GM18505 (cell line): ENCODE data around the gene IFITM1.
"Not testable (repeated sequence)": the region's sequence is repeated elsewhere in the genome, so short reads cannot be mapped to it uniquely, and the experiment has no call there.

ENCODE experiments used
- ATAC-seq: cut with Tn5 transposase; IDR thresholded peaks from one replicate; pipeline ENCODE4 v1.9.1; 2021; ENCODE audit not compliant: unreplicated experiment
- POLR2A ChIP-seq: IDR thresholded peaks from 4 replicates; pipeline ENCODE4 v1.6.1; 2011; ENCODE audit warnings: borderline replicate concordance; ENCODE audit not compliant: insufficient read depth, insufficient read length; ENCODE audit errors: extremely low read depth

Gene IFITM1

GRCh38 chr11:342328-342727, 28.5 kb downstream of the IFITM1 start:
- no peak for ATAC-seq
- TF ChIP-seq POLR2A, result no peak

DNA sequence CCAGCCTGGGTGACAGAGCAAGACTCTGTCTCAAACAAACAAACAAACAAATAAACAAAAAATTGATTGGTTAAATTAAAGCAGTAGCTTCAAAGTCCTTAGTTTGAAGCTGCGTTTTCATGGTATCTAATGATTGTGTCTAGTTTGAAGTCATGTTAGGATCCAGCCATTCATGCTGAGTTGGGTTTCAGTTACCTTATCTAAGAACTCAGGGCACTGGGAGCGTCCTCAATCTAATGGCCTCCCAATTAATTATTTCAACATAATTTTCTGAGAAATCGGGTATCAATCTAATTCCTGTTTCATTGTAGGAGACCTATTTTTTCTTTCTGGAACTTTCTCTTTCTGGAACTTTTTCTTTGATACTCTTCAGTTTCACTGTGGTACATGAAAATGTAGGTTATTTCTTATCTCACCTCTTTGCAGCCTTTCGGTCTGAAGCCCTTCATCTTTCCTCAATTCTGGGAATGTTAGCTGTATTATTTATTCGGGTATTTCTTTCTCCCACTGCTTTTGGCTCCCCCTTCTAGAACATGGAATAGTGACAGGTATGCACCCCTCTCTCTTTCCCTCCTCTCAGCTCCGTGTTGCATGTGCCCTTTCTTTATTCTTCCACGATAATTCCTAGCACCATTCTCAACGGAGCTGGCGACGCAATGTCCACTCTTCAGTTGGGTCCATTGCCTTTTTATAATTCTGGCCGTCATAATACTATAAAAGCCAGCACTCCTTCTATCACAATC, 31.2 kb downstream of the IFITM1 start:
- ATAC-seq, result no peak
- no peak for TF ChIP-seq POLR2A

GRCh38 chr11:346529-346928, 32.7 kb downstream of the IFITM1 start:
- no peak for ATAC-seq
- no peak for TF ChIP-seq POLR2A

GRCh38 chr11:349270-349954, 35.6 kb downstream of the IFITM1 start:
- ATAC-seq, result not testable (repeated sequence)

DNA sequence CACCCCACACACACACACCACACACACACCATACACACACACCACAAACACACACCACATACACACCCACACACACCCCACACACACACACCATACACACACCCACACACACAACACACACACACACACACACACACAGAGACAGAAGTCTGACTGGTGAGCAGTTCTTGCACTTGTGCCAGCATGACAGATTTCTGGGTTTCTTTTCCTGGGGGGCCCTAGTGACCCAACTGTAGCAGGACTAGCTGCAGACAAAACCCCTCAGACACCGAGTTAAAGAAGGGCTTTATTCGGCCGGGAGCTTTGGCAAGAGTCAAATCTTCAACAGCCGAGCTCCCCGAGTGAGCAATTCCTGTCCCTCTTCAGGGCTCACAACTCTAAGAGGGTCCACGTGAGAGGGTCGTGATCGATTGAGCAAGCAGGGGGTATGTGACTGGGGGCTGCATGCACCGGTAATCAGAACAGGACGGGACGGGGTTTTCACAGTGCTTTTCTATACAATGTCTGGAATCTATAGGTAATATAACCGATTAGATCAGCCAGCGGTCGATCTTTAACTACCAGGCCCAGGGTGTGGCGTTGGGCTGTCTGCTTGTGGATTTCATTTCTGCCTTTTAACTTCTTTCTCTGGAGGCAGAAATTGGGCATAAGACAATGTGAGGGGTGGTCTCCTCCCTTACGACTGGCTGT, 36.3 kb downstream of the IFITM1 start:
- ATAC-seq, result not testable (repeated sequence)

DNA sequence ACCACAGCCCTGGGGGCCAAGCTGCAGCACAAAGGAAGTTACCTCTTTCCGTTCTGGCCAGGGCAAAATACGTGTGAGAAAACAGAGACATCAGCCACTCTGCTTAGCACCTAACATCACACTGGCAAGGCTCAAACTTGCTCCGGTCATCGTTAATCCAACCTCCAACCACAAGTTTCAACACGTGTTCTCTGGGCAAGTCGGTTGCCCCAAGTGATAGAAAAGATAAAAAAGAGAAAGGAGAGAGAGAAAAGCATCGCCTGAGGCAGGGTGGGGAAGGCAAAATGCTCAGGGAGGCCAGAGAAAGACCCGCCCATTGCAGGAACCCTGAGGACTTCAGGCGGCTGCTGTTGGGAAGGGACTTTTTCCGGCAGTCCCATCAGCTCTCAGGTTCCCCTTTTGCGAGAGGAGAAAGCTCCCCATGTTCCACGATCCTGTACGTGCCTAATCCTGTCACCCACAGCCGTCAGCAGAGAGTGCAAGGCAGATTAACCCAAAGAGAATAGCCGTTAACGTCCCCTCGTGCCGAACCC, 36.9 kb downstream of the IFITM1 start:
- no peak for ATAC-seq

DNA sequence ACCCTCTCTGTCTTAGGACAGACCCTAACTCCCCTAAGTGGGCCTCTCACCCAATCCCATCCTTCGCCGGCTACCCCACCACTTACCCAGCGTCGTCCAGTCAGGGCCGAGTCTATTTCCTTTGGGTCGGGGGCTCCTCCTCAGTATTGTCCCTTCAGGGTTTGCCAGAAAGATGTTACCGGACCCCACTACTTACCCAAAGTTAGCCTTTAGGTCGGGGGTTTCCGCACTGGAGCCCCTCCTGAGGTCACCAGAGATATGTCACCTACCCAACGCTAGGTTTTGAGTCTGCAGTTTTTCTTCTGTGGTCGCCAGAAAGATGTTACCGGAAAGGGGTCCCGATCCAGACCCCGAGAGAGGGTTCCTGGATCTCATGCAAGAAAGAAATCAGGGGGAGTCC, 37.6 kb downstream of the IFITM1 start:
- ATAC-seq, result no peak
- TF ChIP-seq POLR2A, result no peak

More for the DNA sequence above, 36.9 kb downstream of the IFITM1 start:
- peak; percentile 47 for TF ChIP-seq POLR2A

- TF ChIP-seq POLR2A, result no peak
- no peak for ATAC-seq
These were observed 38.7 kb downstream of the IFITM1 start for GRCh38 chr11:352456-353031.

DNA sequence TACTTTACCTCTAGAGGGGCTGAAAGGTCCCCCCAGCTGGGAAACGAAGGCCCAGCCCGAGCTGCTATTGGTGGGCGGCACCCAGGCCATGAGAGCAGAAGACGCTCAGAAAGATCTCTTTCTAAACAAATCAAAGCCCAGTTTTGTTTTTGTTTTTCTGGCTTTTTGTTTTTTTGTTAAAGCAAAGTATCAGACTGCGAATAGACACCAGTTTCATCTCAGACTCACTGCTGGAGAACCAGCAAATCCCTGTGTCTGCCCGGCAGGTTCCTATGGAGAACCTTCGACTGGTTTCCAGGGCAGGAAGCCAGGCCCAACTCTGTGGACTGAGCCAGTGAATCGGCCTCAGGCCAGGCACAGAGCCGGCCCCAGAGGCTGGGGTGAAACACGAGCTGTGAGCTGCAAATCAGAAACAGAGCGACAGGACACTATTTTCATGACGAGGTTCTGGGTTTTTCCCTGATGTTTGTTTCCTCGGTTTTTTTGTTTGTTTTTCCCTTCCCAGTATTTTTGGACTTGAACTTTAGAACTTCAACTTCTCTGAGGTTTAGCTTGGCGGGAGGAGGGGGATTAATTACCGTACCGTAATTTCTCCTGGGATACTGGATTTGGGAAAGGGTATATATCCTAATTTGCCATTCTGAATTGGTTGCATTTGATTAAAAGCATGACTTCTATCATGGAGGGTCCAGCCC, 39.5 kb downstream of the IFITM1 start:
- no peak for ATAC-seq

GRCh38 chr11:355581-356458, 42.0 kb downstream of the IFITM1 start:
- peak; percentile 65 for ATAC-seq
- peak; percentile 62 for TF ChIP-seq POLR2A

More for the DNA sequence above, 39.5 kb downstream of the IFITM1 start:
- no peak for TF ChIP-seq POLR2A

DNA sequence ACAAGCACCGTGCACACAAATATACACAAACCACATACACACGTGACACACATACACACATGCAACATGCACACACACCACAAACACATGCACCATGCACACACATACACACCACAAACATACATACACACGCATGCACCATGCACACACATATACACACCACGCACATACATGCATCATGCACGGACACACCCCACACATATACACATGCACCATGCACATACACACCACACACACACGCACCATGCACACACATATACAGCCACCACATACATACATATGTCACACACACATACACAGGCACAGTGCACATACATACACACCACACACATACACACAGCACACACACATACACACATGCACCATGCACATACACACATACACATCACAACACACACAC, 42.8 kb downstream of the IFITM1 start:
- ATAC-seq, result no peak
- TF ChIP-seq POLR2A, result no peak

DNA sequence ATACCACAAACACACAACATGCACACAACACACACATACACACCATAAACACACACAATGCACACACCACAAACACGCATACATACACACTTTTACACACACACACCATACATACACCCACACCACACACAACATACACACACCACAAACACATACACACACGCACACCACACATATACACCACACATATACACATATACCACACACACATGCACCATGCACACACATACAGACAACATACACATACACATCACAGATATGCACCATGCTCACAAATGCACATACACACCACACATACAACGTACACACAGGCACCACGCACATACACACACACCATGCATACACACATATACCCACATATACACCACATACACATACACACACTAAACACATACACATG, 43.7 kb downstream of the IFITM1 start:
- no peak for ATAC-seq
- no peak for TF ChIP-seq POLR2A
